ENCODE results near the gene ELMO3. TPM values are rescaled to one million over a fixed set of nuclear protein-coding genes. Genes with fewer than 3 reads are reported as not detected.

ELMO3 gene
- total and polyA plus RNA-seq, 2 of the 13 experiments (the other 11 are each of a cell fraction or from before 2014, with no cell fraction given), result 2.6 to 4.0 TPM

- TF ChIP-seq EEA1 (CRISPR knock-in tag; IDR thresholded peaks at IDR 0.05; ENCODE audit: borderline replicate concordance) (no peak), PHF5A (CRISPR knock-in tag; IDR thresholded peaks at IDR 0.05; ENCODE audit: low read depth, unreplicated experiment) (no peak), NFE2L2 (IDR thresholded peaks at IDR 0.05; ENCODE audit: low read length) (no peak), CHD2 (IDR thresholded peaks at IDR 0.05; ENCODE audit: low read depth, low read length) (no peak), SP2 (CRISPR knock-in tag; IDR thresholded peaks at IDR 0.05) (peak; percentile 27; the same call in 1 of the 2 replicates), BRCA1 (CRISPR knock-in tag; IDR thresholded peaks at IDR 0.05) (no peak), THAP9 (CRISPR knock-in tag; IDR thresholded peaks at IDR 0.05; ENCODE audit: borderline replicate concordance) (no peak), KMT2B (CRISPR knock-in tag; IDR thresholded peaks at IDR 0.05) (no peak), FOXA1 (IDR thresholded peaks at IDR 0.05) (no peak), FOXA1 (CRISPR knock-in tag; IDR thresholded peaks at IDR 0.05) (peak; percentile 42; the same call in 1 of the 2 replicates), EED (CRISPR knock-in tag; IDR thresholded peaks at IDR 0.05) (0 out of 2 replicates have a peak, but pooled peaks have one; percentile 46), GPN1 (CRISPR knock-in tag; IDR thresholded peaks at IDR 0.05; ENCODE audit: borderline replicate concordance) (no peak), RFX1 (IDR thresholded peaks at IDR 0.05) (no peak), KDM5B (CRISPR knock-in tag; IDR thresholded peaks at IDR 0.05; ENCODE audit: borderline replicate concordance) (0 out of 2 replicates have a peak, but pooled peaks have one; percentile 25), BHLHE40 (IDR thresholded peaks at IDR 0.05; ENCODE audit: low read length) (no peak), ZNF503 (CRISPR knock-in tag; IDR thresholded peaks at IDR 0.05) (no peak), ZGPAT (CRISPR knock-in tag; IDR thresholded peaks at IDR 0.05) (no peak), ERF (CRISPR knock-in tag; IDR thresholded peaks at IDR 0.05) (no peak; the same call in 1 of the 2 replicates), E2F5 (CRISPR knock-in tag; conservative IDR thresholded peaks at IDR 0.05) (no peak), BRF2 (CRISPR knock-in tag; IDR thresholded peaks at IDR 0.05) (no peak), NCOA5 (CRISPR knock-in tag; IDR thresholded peaks at IDR 0.05) (no peak)
Observed at GRCh38 chr16:67170949-67171649, 27.8 kb upstream of the ELMO3 start (continued).

Data from HepG2 (cell line).